ENCODE data around the gene RECQL5.

DNA sequence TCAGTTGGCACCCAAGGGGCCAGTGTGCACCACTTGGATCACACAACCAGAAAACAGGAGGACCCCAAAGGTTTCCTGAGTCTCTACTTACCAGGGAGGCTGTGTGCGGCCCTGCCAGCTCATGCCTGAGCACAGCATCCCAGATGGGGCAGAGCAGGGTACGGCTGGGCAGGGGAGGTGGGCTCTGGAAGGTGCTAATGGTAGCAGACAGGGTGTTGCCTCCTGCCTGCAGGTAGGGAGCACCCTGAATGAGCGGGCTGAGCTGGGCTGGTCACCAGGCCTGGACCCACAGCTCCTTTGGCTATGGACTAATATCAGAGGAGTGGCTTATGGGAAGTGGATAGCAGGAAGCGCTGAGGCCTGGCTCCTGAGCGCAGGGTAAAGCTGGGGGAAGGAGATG is 14.6 kb downstream of the RECQL5 start:
- TF ChIP-seq, protein P1, sequence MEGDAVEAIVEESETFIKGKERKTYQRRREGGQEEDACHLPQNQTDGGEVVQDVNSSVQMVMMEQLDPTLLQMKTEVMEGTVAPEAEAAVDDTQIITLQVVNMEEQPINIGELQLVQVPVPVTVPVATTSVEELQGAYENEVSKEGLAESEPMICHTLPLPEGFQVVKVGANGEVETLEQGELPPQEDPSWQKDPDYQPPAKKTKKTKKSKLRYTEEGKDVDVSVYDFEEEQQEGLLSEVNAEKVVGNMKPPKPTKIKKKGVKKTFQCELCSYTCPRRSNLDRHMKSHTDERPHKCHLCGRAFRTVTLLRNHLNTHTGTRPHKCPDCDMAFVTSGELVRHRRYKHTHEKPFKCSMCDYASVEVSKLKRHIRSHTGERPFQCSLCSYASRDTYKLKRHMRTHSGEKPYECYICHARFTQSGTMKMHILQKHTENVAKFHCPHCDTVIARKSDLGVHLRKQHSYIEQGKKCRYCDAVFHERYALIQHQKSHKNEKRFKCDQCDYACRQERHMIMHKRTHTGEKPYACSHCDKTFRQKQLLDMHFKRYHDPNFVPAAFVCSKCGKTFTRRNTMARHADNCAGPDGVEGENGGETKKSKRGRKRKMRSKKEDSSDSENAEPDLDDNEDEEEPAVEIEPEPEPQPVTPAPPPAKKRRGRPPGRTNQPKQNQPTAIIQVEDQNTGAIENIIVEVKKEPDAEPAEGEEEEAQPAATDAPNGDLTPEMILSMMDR (tag by site-specific recombination; IDR thresholded peaks at IDR 0.05): no peak
- TF ChIP-seq ZNF37A (tag by site-specific recombination; IDR thresholded peaks at IDR 0.05): no peak
